ENCODE measurements around the gene TOMM40. TPM values are rescaled to one million over a fixed set of nuclear protein-coding genes. Genes with fewer than 3 reads are reported as not detected.

Gene TOMM40
- total and polyA plus RNA-seq, 2 experiments from 2014 or later, result 67.9 to 83.1 TPM

DNA sequence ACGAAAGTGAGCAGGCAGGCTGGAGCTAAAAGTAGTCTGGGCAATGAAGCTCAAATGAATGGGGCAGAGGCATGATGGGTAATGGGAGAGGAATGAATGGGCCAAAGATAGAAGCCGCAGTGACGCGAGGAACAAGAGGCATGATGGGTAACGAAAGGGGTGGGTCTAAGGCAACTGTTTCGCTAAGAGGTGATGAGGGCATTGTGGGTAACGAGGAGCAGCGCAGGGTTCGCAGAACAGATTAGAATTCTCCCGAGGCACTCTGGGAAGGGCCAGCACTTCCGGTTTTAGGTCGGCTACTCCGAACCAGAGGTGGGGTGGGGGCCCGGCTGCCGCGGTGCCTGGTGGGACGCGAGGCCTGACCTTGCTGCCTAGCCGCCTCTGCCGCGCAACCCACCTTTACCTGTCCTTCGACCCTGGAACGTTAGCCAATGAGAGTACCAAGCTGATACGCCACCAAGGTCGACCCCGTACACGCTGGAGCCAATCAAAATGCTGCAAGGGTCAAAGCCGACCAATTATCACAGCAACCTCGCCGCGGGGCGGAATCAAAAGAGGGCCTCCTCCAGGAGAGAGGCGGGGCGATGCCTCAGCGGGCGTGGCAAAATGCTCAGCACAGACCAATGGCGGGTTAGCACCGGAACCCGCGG, 563 bp upstream of the TOMM40 start:
- H3K79me2 ChIP-seq, result peaks cover 21% of the 10 kb centered on the region
- peaks cover 9% of the 10 kb centered on the region for H3K4me1 ChIP-seq (ENCODE audit: insufficient read depth)
- WGBS (ENCODE audit: low lambda C conversion rate, missing lambda C conversion rate), result 2% methylated on average over 40 of the region's 40 CpGs
- no peaks in the 10 kb centered on the region for H3K9me2 ChIP-seq (replicated peaks; ENCODE audit: insufficient read depth)
- TF ChIP-seq, protein P1, sequence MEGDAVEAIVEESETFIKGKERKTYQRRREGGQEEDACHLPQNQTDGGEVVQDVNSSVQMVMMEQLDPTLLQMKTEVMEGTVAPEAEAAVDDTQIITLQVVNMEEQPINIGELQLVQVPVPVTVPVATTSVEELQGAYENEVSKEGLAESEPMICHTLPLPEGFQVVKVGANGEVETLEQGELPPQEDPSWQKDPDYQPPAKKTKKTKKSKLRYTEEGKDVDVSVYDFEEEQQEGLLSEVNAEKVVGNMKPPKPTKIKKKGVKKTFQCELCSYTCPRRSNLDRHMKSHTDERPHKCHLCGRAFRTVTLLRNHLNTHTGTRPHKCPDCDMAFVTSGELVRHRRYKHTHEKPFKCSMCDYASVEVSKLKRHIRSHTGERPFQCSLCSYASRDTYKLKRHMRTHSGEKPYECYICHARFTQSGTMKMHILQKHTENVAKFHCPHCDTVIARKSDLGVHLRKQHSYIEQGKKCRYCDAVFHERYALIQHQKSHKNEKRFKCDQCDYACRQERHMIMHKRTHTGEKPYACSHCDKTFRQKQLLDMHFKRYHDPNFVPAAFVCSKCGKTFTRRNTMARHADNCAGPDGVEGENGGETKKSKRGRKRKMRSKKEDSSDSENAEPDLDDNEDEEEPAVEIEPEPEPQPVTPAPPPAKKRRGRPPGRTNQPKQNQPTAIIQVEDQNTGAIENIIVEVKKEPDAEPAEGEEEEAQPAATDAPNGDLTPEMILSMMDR (IDR thresholded peaks at IDR 0.05; ENCODE audit: poor library complexity), result no peak
- TF ChIP-seq EZH2 (IDR thresholded peaks at IDR 0.05; ENCODE audit: borderline replicate concordance), result no peak
- H4K20me1 ChIP-seq (ENCODE audit: insufficient read depth, poor library complexity, severe bottlenecking), result peaks cover 2% of the 10 kb centered on the region
- no peaks in the 10 kb centered on the region for H3K9me3 ChIP-seq (ENCODE audit: low read depth)
- no peaks in the 10 kb centered on the region for H3K36me3 ChIP-seq (replicated peaks; ENCODE audit: insufficient read depth, low read depth)
- peak overlapping the region; percentile 80 for H3K4me2 ChIP-seq
- no peaks in the 10 kb centered on the region for H3K27me3 ChIP-seq
- H2AFZ ChIP-seq, result no peak overlapping the region
- peak overlapping the region; percentile 15 for H3K4me3 ChIP-seq
- H3K27ac ChIP-seq, result peak overlapping the region; percentile 66
- DNase-seq (ENCODE audit: low spot score), result peak; percentile 98

DNA sequence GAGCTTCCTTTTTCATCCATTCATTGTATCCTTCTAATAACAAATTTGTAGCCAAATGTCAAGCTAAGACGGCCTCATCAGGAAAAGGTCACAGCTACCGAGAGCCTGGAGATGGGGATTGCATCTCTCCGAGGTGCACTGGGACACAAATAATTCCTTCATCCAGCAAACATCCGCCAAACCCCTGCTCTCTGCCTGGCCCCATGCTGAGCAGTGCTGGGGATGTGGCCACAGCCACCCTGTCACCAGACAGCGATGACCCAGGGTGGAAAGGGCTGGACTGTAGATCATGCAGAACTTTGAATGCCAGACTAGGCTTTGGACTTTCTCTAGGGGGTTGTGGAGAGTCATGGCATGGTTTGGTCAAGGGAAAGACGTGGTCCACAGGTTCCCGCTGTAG, 1.9 kb downstream of the TOMM40 start:
- Histone ChIP-seq H3K4me1 (ENCODE audit: insufficient read depth) (peaks cover 9% of the 10 kb centered on the region), H3K9me3 (ENCODE audit: low read depth) (no peaks in the 10 kb centered on the region), H4K20me1 (ENCODE audit: insufficient read depth, poor library complexity, severe bottlenecking) (peaks cover 2% of the 10 kb centered on the region), H3K4me3 (no peak overlapping the region), H3K36me3 (replicated peaks; ENCODE audit: insufficient read depth, low read depth) (no peaks in the 10 kb centered on the region), H3K9me2 (replicated peaks; ENCODE audit: insufficient read depth) (no peaks in the 10 kb centered on the region), H3K79me2 (peaks cover 21% of the 10 kb centered on the region), H3K27me3 (no peaks in the 10 kb centered on the region), H3K4me2 (peak overlapping the region; percentile 98), H2AFZ (no peak overlapping the region), H3K27ac (no peak overlapping the region)
- DNase-seq (ENCODE audit: low spot score), result no peak
- 97% methylated on average over 7 of the region's 7 CpGs for WGBS (ENCODE audit: low lambda C conversion rate, missing lambda C conversion rate)
- no peak for TF ChIP-seq EZH2 (IDR thresholded peaks at IDR 0.05; ENCODE audit: borderline replicate concordance)
- TF ChIP-seq, protein P1 (IDR thresholded peaks at IDR 0.05; ENCODE audit: poor library complexity), result no peak
- TF ChIP-seq EZH2phosphoT487 (IDR thresholded peaks at IDR 0.05; ENCODE audit: low read depth, severe bottlenecking, unreplicated experiment), result no peak

- WGBS (ENCODE audit: low lambda C conversion rate, missing lambda C conversion rate), result 90% methylated on average over 17 of the region's 18 CpGs
- H3K4me1 ChIP-seq (ENCODE audit: insufficient read depth), result peaks cover 9% of the 10 kb centered on the region
Observed at GRCh38 chr19:44893332-44894051, 2.4 kb downstream of the TOMM40 start.

More at GRCh38 chr19:44893332-44894051, 2.4 kb downstream of the TOMM40 start:
- Histone ChIP-seq H3K27ac (no peak overlapping the region), H3K36me3 (replicated peaks; ENCODE audit: insufficient read depth, low read depth) (no peaks in the 10 kb centered on the region), H3K27me3 (no peaks in the 10 kb centered on the region), H3K9me3 (ENCODE audit: low read depth) (no peaks in the 10 kb centered on the region), H4K20me1 (ENCODE audit: insufficient read depth, poor library complexity, severe bottlenecking) (peaks cover 2% of the 10 kb centered on the region), H2AFZ (no peak overlapping the region), H3K4me2 (no peak overlapping the region), H3K79me2 (peaks cover 21% of the 10 kb centered on the region), H3K4me3 (no peak overlapping the region), H3K9me2 (replicated peaks; ENCODE audit: insufficient read depth) (no peaks in the 10 kb centered on the region)
- TF ChIP-seq EZH2 (IDR thresholded peaks at IDR 0.05; ENCODE audit: borderline replicate concordance) (no peak), EZH2phosphoT487 (IDR thresholded peaks at IDR 0.05; ENCODE audit: low read depth, severe bottlenecking, unreplicated experiment) (no peak)
- TF ChIP-seq, protein P1 (IDR thresholded peaks at IDR 0.05; ENCODE audit: poor library complexity), result no peak
- no peak for DNase-seq (ENCODE audit: low spot score)

All from hepatocyte (in vitro differentiated cells).